HUES48 (cell line): Measurements from ENCODE around the gene RAB27B.

Experiments
- H3K27ac ChIP-seq: one replicate; pipeline ENCODE4 v1.7.0; 2013; ENCODE audit warnings: low read depth, low read length, inconsistent platforms
- H3K27me3 ChIP-seq: 2 replicates; pipeline ENCODE4 v1.6.1; 2013; ENCODE audit warnings: mild to moderate bottlenecking, low read length; ENCODE audit not compliant: control insufficient read depth, insufficient read depth
- H3K36me3 ChIP-seq: 2 replicates; pipeline ENCODE4 v1.6.1; 2013; ENCODE audit warnings: low read length; ENCODE audit not compliant: control insufficient read depth, insufficient read depth
- H3K4me1 ChIP-seq: 2 replicates; pipeline ENCODE4 v1.6.1; 2013; ENCODE audit warnings: mild to moderate bottlenecking, low read length; ENCODE audit not compliant: control insufficient read depth, insufficient read depth
- H3K4me3 ChIP-seq: 2 replicates; pipeline ENCODE4 v1.5.1; 2013; ENCODE audit warnings: mild to moderate bottlenecking, low read depth, low read length
- H3K9ac ChIP-seq: 2 replicates; pipeline ENCODE4 v1.6.1; 2013; ENCODE audit warnings: mild to moderate bottlenecking, low read depth, low read length, moderate library complexity
- H3K9me3 ChIP-seq: 2 replicates; pipeline ENCODE4 v1.6.1; 2013; ENCODE audit warnings: low read length; ENCODE audit not compliant: control insufficient read depth, insufficient read depth

The RAB27B gene

GRCh38 chr18:54938506-54938905, 110.2 kb downstream of the RAB27B start:
- H3K27ac ChIP-seq = no peak overlapping the region
- H3K9ac ChIP-seq = no peak overlapping the region
- H3K27me3 ChIP-seq = no peaks in the 10 kb centered on the region
- no peaks in the 10 kb centered on the region for H3K9me3 ChIP-seq
- H3K4me3 ChIP-seq = no peak overlapping the region
- no peaks in the 10 kb centered on the region for H3K4me1 ChIP-seq
- no peaks in the 10 kb centered on the region for H3K36me3 ChIP-seq

GRCh38 chr18:54939361-54939917, 111.2 kb downstream of the RAB27B start:
- H3K4me1 ChIP-seq = no peaks in the 10 kb centered on the region
- H3K36me3 ChIP-seq = no peaks in the 10 kb centered on the region

DNA sequence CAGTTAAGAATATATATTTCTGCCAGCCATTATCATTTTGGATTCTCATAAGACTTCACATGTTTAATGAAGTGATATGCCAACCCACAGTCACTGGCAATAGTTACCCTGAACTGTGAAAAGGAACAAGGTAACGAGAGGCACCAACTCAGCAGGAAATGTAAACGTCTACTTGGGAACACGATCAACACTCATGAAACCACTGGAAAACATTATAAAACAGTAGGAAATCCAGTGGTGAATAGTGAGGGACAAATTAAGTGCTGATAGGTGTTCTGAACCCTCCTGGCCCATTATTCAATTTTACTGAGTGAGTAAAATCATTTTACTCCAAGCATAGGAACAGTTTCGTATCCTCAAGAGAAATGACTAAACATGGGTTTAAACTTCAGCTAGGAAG, 113.9 kb downstream of the RAB27B start:
- Histone ChIP-seq H3K4me1 (no peaks in the 10 kb centered on the region), H3K27me3 (no peaks in the 10 kb centered on the region), H3K9ac (no peak overlapping the region)

More at GRCh38 chr18:54939361-54939917, 111.2 kb downstream of the RAB27B start:
- H3K9ac ChIP-seq = no peak overlapping the region
- no peak overlapping the region for H3K4me3 ChIP-seq
- H3K9me3 ChIP-seq = no peaks in the 10 kb centered on the region
- no peaks in the 10 kb centered on the region for H3K27me3 ChIP-seq
- no peak overlapping the region for H3K27ac ChIP-seq

GRCh38 chr18:54942569-54942968, 114.3 kb downstream of the RAB27B start:
- no peak overlapping the region for H3K27ac ChIP-seq
- H3K9me3 ChIP-seq = no peaks in the 10 kb centered on the region
- no peaks in the 10 kb centered on the region for H3K27me3 ChIP-seq
- H3K36me3 ChIP-seq = no peaks in the 10 kb centered on the region
- H3K4me1 ChIP-seq = no peaks in the 10 kb centered on the region
- no peak overlapping the region for H3K9ac ChIP-seq
- H3K4me3 ChIP-seq = no peak overlapping the region

More for the DNA sequence above, 113.9 kb downstream of the RAB27B start:
- H3K27ac ChIP-seq = no peak overlapping the region
- H3K4me3 ChIP-seq = no peak overlapping the region
- no peaks in the 10 kb centered on the region for H3K9me3 ChIP-seq
- no peaks in the 10 kb centered on the region for H3K36me3 ChIP-seq
